Activated gamma-delta T cell treated with anti-CD3 and anti-CD28 coated beads, Interleukin-2, amount 50 U/mL, for 16 hours (primary cell): ENCODE results near the gene GNG4.
"Not testable (repeated sequence)": the region's sequence is repeated elsewhere in the genome, so short reads cannot be mapped to it uniquely, and the experiment has no call there.

Experiments used
- DNase-seq: peaks from one replicate; pipeline ENCODE4 v3.0.0-alpha.2; 2020; ENCODE audit warnings: low read depth

GNG4 gene

DNA sequence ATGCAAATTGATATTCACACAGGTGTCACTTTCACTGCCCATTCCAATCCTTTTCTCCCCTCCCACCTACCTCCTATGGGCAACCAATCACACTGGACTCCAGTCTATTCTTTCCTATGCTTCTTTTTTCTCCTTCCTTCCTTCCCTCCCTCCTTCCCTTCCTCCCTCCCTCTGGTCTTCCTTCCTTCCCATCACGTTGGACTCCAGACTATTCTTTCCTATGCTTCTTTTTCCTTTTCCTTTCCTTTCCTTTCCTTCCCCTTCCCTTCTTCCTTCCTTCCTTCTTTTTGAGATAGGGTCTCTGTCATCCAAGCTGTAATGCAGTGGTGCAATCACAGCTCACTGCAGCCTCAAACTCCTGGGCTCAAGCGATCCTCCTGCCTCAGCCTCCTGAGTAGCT is 64.6 kb downstream of the GNG4 start:
- no peak for DNase-seq

DNA sequence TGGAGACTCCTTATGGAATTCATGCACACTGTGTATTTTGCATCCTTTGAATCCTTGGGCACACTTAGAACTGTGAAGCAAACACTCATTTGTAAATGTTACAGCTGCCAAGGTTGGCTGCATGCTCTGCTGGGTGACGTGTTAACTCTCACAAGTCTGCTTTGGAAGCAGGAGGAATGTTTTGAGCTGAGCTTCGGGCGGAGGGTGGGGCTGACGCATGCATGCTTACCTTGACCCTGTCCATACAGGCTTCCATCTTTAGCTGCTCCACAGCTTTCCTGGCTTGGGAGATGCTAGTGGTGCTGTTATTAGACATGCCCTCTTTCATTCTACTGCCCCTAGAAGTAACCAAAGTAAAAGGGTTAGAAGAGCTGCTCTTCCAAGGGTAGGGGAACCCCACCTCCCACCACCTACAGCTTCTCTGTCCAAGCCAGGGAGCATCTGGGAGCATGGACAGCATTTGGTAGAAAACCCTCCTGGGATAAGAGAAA is 66.0 kb downstream of the GNG4 start:
- DNase-seq: no peak

- no peak for DNase-seq
Measured at GRCh38 chr1:235582130-235582529, 67.5 kb downstream of the GNG4 start.

DNA sequence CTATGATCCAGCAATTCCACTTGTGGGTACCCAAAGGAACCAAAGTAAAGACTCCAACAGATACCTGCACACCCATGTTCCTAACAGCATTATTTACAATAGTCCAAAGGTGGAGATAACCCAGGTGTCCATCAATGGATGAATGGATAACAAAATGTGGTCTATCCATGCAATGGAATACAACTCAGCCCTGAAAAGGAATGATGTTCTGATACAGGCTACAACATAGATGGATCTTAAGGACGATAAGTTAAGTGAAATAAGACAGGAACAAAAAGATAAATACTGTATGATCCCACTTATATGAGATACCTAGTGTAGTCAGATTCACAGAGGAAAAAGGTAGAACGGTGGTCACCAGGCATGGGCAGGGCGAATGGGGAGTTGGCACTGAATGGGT is 69.7 kb downstream of the GNG4 start:
- DNase-seq: no peak

GRCh38 chr1:235575597-235575996 is 74.0 kb downstream of the GNG4 start:
- no peak for DNase-seq

GRCh38 chr1:235573880-235574279 is 75.7 kb downstream of the GNG4 start:
- no peak for DNase-seq

- DNase-seq: not testable (repeated sequence)
Measured at GRCh38 chr1:235572971-235573370, 76.6 kb downstream of the GNG4 start.

DNA sequence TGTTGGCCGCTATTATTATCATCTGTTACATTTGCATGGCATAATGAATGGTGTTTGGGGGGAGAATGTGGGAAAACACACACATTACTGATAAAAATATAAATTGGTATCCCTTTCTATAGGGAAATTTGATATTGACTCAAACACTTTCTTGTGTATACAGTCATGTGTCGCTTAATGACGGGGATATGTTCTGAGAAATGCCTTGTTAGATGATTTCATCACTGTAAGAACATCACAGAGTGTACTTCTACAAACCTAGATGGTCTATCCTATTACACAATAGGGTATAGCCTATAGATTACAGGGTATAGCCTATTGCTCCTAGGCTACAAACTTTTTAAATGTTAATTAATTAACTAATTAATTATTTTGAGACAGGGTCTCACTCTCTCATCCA is 78.1 kb downstream of the GNG4 start:
- no peak for DNase-seq

DNA sequence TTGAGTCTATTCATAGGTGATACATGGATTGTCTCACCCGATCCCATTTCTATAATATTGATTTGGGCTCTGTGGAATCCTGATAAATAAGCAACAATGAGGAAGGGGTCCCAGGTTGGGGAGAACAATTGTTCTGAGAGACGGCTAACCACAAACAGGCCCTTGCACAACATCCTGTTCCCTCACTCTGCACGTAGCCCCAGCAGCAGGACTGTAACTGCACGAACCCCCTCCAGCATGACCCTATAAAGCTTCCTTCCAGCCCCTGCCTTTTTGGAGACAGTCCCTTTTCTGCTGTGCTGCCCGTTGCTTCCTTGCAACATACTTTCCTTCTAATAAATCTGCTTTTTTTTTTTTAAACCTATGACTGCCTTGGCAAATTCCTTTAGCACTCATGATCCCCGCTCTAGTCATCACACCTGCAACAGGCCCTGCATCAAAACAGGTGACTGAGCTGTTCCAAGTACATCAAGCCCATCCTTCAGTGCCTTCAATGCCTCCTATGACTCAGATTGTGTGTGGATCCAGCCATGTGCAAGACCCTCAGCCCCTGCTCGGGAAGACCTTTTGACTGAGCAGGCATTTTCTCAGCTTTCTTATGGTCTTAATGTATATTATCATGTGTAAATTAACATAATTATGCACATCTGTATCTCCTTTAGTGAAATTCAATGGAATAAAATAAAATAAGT is 81.6 kb downstream of the GNG4 start:
- DNase-seq: no peak

DNA sequence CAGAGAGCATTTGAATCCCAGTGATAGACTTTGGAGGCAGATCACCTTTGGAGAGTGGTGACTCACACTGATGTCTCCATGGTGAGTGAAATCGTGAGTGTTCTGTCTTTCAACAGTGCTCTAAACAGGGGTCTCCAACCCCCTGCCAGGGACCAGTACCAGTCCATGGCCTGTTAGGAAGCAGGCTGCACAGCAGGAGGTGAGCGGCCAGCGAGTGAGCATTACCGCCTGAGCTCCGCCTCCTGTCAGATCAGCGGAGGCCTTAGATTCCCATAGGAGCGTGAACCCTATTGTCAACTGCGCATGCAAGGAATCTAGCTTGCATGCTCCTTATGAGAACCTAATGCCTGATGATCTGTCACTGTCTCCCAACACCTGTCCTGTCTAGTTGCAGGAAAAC is 83.5 kb downstream of the GNG4 start:
- DNase-seq: no peak

DNA sequence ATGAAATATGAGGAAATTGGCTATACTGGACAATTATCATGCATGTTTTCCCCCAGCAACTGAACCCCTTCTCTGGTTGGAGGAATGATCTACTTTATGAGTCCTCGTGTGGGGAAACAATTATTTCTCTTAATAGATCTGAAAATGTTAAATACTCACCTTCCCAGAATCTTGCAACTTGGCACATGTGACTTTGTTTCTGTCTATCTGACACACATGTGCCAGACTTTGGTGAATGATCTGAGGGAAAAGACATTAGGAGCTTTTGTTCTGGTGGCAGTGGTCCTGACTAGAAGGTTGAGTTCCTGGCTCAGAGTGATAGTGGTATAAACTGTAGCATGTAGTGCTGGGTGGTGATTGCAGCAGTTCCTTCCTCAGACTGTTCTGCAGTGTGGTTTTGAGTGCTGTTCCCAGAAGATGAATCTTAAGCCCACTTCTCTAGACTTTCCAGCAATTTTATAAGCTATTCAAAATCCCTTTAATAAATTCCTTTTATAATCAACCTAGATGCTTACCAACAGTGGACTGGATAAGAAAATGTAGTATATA is 86.0 kb downstream of the GNG4 start:
- no peak for DNase-seq

DNA sequence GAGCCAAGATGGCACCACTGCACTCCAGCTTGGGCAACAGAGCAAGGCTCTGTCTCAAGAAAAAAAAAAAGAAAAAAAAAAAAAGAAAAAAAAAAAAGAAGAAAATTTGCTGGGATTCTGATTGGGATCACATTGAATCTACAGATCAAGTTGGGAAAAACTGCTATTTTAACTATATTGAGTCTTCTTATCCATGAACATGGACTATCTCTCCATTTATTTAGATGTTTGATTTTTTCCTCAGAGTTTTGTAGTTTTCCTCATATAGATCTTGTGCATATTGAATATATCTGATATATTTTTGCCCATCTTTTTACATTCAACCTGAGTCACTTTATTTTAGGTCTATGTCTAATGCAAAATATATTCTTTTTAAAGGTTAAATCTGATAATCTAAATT is 87.0 kb downstream of the GNG4 start:
- no peak for DNase-seq

DNA sequence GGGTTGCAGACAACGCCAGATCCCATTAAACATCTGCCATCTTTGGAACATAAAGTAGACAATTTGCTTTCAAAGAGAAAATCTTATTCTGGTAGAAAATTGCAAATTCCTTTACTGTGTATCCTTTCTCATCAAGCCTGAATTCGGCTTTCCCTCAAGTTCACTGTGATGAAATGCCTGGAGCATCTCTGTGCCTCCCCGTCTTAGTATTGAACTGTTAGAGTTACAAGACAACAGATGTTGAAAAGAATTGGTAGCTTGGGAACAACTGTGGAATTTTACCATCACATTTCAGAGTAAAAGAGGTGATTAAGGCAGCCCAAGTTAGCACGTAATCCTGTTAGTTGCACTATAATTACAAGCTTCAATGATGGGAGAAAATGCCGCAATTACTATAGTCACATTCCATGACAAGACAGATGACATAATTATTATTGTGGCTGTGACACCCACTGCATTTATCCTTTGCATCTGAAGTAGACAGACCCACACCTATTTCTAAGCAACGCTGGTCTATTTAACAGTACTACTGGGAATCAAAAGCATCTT is 90.9 kb downstream of the GNG4 start:
- DNase-seq: no peak

- no peak for DNase-seq
Measured at GRCh38 chr1:235557495-235557894, 92.1 kb downstream of the GNG4 start.

- DNase-seq: no peak
Measured at GRCh38 chr1:235556807-235557206, 92.8 kb downstream of the GNG4 start.

- no peak for DNase-seq
Measured at GRCh38 chr1:235553112-235553551, 96.5 kb downstream of the GNG4 start.

DNA sequence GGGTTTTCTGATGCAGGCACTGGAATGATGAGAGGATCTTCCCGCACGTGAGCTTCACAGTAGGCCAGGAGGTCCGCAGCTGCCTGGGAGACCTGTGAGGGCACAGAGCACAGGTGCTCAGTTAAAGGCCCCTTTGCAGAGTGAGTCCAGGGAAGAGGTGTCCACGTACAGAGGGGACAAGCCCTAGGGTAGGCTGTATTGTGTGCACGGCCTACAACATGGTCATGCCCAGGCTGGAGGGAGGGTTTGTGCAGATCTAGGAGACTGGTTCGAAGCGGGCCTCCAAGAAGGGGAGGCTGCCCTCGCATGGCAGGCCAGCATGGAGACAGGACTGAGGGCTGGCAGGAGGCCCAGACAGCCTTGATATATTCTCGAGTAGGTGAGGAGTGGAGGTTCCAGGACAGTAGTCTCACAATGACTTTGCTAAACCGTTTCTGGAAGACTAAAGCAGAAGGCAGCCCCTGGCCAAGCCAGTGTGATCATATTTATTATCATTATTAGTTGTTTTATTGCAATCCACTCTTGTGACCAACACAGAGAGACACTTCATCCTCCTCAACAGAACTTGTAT is 97.4 kb downstream of the GNG4 start:
- no peak for DNase-seq

DNA sequence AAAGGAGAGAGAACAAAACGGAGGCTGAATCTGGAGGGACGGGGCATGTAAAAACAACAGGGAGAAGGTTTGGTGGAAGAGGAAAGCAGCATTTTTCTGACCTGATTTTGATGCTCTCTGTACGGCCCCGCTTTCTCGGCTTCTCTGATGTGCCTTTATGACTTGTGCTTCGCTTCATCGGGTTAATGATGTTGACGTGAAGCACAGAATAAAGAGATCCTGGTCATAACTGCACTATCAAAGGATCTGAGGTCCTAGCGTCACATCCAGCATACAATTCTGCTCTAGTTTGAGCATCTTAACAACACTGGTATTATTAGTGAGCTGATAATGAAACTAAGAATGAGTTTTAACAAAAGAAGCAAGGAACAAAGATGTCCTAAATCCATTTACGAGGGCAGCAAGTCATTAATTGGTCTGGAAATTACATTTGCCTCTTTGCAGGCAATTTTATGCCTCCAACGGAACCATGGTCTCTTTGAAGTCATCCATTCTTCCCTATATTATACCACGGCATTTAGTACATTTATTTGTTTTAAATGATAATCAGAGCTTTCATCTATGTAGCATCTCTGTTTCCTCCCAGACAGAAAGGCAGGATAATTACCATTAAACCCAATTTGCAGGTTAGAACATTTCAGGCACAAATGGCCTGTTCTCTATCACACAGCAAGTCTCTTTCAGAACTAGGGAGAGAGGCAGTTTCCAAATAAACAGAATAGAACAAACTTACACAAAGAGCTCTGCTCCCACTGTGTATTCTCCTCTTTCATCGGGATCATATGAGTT is 100.0 kb downstream of the GNG4 start:
- no peak for DNase-seq

GRCh38 chr1:235546369-235547155 is 103.0 kb downstream of the GNG4 start:
- DNase-seq: not testable (repeated sequence)

DNA sequence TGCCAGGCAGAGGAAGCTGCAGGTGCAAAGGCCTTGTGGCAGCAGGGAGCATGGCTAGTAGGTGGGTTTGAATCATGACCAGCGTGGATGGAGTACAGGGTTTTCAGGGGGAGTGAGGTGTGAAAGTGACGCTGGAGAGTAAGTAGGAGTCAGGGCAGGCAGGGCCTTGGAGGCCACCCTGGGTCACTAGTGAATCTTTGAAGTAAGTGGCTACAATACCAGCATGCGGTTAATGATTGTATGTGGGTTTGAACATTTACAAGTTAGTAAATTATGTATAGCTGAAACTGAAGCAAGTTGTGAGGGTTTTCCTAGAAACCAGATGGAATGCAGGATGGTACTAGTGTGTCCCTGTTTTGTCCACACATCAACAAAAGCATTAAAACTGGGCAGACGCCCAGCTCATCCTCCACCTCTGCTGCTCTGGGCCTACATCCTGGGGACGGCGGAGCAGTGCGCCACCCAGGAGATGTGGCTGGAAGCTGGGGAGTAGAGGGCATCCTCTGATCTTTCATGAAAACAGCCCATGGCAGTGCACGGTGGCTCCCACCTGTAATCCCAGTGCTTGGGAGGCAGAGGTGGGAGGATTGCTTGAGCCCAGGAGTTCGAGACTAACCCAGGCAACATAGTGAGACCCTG is 104.2 kb downstream of the GNG4 start:
- no peak for DNase-seq

GRCh38 chr1:235542845-235543244 is 106.7 kb downstream of the GNG4 start:
- DNase-seq: not testable (repeated sequence)
